ENCODE data around the gene MYCBPAP.

The MYCBPAP gene, protein sequence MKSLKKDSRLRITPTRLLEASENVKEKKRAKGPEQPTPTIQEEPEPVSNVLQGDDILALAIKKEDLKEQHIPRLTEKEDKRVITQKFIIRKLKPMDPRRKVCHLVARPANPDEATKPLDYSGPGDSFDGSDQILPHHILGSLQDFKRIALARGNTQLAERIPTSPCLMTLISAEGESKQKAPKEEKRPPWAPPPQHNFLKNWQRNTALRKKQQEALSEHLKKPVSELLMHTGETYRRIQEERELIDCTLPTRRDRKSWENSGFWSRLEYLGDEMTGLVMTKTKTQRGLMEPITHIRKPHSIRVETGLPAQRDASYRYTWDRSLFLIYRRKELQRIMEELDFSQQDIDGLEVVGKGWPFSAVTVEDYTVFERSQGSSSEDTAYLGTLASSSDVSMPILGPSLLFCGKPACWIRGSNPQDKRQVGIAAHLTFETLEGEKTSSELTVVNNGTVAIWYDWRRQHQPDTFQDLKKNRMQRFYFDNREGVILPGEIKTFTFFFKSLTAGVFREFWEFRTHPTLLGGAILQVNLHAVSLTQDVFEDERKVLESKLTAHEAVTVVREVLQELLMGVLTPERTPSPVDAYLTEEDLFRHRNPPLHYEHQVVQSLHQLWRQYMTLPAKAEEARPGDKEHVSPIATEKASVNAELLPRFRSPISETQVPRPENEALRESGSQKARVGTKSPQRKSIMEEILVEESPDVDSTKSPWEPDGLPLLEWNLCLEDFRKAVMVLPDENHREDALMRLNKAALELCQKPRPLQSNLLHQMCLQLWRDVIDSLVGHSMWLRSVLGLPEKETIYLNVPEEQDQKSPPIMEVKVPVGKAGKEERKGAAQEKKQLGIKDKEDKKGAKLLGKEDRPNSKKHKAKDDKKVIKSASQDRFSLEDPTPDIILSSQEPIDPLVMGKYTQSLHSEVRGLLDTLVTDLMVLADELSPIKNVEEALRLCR

DNA sequence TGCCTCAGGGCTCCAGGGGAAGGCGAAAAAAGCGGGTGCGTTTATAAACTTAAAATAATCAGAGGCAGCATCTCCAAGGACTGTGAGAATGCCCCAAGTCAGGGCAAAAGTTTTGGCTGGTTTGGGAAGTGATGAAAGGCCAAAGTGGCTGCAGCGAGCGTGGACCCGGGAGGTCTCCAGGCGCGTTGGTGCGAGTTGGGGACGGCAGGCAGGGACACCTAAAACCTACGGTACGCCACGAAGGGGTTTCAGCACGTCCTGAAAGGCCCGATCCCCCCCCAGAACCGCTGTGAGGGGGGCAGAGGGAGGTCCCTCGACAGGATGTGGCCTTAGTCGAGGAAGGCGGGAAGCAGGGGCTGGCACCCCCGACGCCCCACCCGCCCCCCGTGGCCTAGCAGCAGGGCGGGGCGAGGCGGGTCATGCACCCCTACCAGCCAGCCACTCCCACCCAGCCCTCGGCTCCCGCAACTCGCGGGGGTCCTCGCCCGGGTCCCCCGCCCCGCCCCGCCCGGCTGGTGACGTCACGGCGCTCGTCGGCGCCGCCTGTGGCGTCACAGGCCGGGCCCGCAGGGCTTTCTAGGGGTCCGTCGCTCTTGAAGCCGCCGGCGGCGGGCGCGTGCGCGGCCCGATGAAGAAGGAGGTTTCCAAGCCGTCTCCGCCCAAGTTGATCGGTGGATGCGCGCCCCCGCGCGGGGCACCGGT is at the start of gene MYCBPAP:
Gene MYCBPAP (plus strand): TSS at position 569 of the 702 bp plus-strand sequence. CDS start 236 bp downstream, outside the sequence.
- H3K9me3 ChIP-seq: no peaks in the 10 kb centered on the region
- H3K27ac ChIP-seq: peak within 1 kb of the TSS; percentile 11
- peak within 1 kb of the TSS; percentile 70 to 80 for H3K4me3 ChIP-seq (ENCODE audit: low read depth in 1 of 2, low read length in 1 of 2)
- H3K36me3 ChIP-seq: no peaks in the 10 kb centered on the region
- H3K27me3 ChIP-seq: peaks cover 14% of the 10 kb centered on the region
- TF ChIP-seq, protein P1, sequence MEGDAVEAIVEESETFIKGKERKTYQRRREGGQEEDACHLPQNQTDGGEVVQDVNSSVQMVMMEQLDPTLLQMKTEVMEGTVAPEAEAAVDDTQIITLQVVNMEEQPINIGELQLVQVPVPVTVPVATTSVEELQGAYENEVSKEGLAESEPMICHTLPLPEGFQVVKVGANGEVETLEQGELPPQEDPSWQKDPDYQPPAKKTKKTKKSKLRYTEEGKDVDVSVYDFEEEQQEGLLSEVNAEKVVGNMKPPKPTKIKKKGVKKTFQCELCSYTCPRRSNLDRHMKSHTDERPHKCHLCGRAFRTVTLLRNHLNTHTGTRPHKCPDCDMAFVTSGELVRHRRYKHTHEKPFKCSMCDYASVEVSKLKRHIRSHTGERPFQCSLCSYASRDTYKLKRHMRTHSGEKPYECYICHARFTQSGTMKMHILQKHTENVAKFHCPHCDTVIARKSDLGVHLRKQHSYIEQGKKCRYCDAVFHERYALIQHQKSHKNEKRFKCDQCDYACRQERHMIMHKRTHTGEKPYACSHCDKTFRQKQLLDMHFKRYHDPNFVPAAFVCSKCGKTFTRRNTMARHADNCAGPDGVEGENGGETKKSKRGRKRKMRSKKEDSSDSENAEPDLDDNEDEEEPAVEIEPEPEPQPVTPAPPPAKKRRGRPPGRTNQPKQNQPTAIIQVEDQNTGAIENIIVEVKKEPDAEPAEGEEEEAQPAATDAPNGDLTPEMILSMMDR (IDR thresholded peaks at IDR 0.05): peak; percentile 14
- peaks cover 7 to 13% of the 10 kb centered on the region in 2 experiments for H3K4me1 ChIP-seq (ENCODE audit: control insufficient read depth in 1 of 2, insufficient read depth in 1 of 2, low read depth in 1 of 2, low read length in 1 of 2)

DNA sequence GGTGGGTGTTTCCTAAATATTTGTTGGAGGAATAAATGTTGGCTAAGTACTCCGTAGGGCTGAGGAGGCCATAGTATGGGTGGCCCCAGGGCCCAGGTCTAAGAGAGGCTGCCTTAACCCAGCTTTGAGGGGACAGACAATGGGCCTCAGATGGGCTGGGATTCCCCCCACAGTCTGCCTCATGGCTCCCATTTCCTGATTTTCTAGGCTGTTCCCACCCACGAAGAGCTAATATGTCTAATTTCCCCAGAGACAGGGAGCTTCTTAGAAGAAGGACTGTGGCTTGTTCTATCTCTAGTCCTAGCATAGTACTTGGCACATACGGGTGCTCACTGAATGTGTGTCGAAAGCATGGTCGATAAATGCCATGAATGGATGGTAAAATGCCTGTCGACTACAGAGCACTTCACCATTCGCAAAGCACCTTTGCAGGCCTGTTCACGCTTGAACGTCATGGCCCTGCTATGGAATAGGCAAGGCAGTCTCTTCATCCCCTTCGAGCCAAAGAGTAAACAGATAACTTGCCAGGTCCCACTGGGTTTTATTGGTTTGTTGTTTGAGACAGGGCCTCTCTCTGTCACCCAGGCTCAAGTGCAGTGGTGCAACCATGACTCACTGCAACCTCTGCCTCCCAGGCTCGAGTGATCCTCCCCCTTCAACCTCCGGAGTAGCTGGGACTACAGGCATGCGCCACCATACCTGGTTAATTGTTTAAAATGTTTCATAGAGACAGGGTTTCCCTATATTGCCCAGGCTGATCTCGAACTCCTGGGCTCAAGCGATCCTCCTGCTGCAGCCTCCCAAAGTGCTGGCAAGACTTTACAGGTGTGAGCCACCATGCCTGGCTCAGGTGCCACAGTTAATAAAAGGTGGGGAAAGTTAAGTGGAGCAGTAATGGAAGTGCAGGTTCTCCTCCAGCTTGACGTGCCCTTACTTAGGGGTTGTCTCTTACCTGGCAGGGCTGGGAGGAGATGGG is 49.2 kb upstream of the MYCBPAP start:
- Histone ChIP-seq H3K36me3 (no peaks in the 10 kb centered on the region), H3K4me3 (ENCODE audit: low read depth in 1 of 2, low read length in 1 of 2) (no peak overlapping the region), H3K9me3 (no peaks in the 10 kb centered on the region), H3K27me3 (no peaks in the 10 kb centered on the region), H3K27ac (no peak overlapping the region), H3K4me1 (ENCODE audit: control insufficient read depth in 1 of 2, insufficient read depth in 1 of 2, low read depth in 1 of 2, low read length in 1 of 2) (no peaks in the 10 kb centered on the region)
- TF ChIP-seq, protein P1 (IDR thresholded peaks at IDR 0.05): no peak

DNA sequence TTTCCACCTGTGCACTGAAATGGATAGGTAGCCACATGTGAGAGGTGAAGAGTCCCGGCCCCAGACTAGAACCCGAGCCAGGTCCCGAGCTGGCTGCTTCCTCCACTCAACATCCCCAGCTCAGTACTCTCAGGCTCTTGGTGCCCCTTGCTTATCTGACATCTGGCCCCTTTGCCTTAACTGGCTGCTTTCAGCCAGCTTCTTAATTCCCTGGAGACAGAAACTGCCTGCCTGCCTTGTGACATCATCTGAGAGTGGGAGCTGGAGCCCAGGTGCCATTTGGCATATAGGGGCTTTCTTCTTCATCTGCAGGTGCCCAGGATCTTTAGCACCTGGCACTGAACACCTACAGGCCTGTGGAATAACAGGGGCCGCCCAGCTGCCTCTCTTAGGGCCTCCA is 48.5 kb upstream of the MYCBPAP start:
- Histone ChIP-seq H3K4me1 (ENCODE audit: control insufficient read depth in 1 of 2, insufficient read depth in 1 of 2, low read depth in 1 of 2, low read length in 1 of 2) (no peaks in the 10 kb centered on the region), H3K9me3 (no peaks in the 10 kb centered on the region), H3K4me3 (ENCODE audit: low read depth in 1 of 2, low read length in 1 of 2) (no peak overlapping the region), H3K36me3 (no peaks in the 10 kb centered on the region), H3K27ac (no peak overlapping the region), H3K27me3 (no peaks in the 10 kb centered on the region)
- TF ChIP-seq, protein P1 (IDR thresholded peaks at IDR 0.05): no peak

DNA sequence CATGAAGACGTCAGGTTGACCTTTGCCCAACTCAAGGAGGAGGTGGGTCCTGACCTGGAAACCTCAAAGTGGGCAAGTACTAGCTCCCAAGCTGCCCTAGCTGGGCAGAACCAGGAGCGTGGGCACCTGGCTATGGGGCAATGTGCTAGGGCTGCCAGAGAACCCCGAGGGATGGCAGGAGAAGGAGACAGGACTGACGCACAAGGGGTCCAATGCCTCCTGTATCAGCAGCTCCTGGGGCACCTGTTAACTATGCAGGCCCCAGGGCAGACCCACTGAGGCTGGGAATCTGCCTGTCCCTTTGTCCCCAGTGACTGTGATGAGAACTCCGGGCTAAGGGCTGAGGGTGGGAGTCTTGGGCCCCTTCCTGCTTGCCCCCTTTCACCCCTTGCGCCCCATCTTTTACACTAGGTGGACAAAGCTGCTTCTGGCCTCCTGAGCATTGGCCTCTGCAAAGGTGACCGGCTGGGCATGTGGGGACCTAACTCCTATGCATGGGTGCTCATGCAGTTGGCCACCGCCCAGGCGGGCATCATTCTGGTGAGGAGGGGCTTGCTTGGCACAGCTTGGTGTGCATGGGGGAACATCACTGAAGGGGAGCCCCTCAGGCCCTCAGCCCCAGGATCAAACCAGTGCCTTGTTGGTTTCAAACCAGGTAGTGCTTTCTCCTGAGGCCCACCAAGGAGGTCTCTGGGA is 47.3 kb upstream of the MYCBPAP start:
- Histone ChIP-seq H3K27me3 (no peaks in the 10 kb centered on the region), H3K9me3 (no peaks in the 10 kb centered on the region), H3K36me3 (no peaks in the 10 kb centered on the region), H3K4me1 (ENCODE audit: control insufficient read depth in 1 of 2, insufficient read depth in 1 of 2, low read depth in 1 of 2, low read length in 1 of 2) (no peaks in the 10 kb centered on the region), H3K27ac (no peak overlapping the region), H3K4me3 (ENCODE audit: low read depth in 1 of 2, low read length in 1 of 2) (no peak overlapping the region)
- TF ChIP-seq, protein P1 (IDR thresholded peaks at IDR 0.05): no peak
